Inferior parietal cortex (tissue), 1 donor: ENCODE data around the gene HOXD3.

ENCODE experiments used
- DNase-seq: peaks from one replicate; pipeline ENCODE4 v3.0.0-alpha.2; 2016; ENCODE audit errors: extremely low spot score

HOXD3 gene

GRCh38 chr2:176162911-176163671 is 6.0 kb downstream of the HOXD3 start:
- no peak for DNase-seq

- DNase-seq: no peak
Observed at GRCh38 chr2:176163672-176164056, 6.6 kb downstream of the HOXD3 start.

- DNase-seq: no peak
Observed at GRCh38 chr2:176164201-176164600, 7.1 kb downstream of the HOXD3 start.

GRCh38 chr2:176164611-176165369 is 7.7 kb downstream of the HOXD3 start:
- no peak for DNase-seq

- no peak for DNase-seq
Observed at GRCh38 chr2:176165370-176166050, 8.4 kb downstream of the HOXD3 start.

- no peak for DNase-seq
Observed at GRCh38 chr2:176166272-176166671, 9.2 kb downstream of the HOXD3 start.

- DNase-seq: no peak
Observed at GRCh38 chr2:176167398-176167797, 10.3 kb downstream of the HOXD3 start.

GRCh38 chr2:176169181-176169580 is 12.1 kb downstream of the HOXD3 start:
- no peak for DNase-seq

- no peak for DNase-seq
Observed at GRCh38 chr2:176169711-176170110, 12.6 kb downstream of the HOXD3 start.

GRCh38 chr2:176170602-176171305 is 13.6 kb downstream of the HOXD3 start:
- DNase-seq: no peak

GRCh38 chr2:176171351-176172006 is 14.4 kb downstream of the HOXD3 start:
- DNase-seq: no peak

GRCh38 chr2:176172007-176172894 is 15.1 kb downstream of the HOXD3 start:
- no peak for DNase-seq

- DNase-seq: no peak
Observed at GRCh38 chr2:176172895-176173566, 15.9 kb downstream of the HOXD3 start.

GRCh38 chr2:176173567-176174381 is 16.7 kb downstream of the HOXD3 start:
- DNase-seq: no peak

- DNase-seq: no peak
Observed at GRCh38 chr2:176174382-176174823, 17.3 kb downstream of the HOXD3 start.

- no peak for DNase-seq
Observed at GRCh38 chr2:176174824-176175708, 18.0 kb downstream of the HOXD3 start.

GRCh38 chr2:176175709-176176607 is 18.9 kb downstream of the HOXD3 start:
- no peak for DNase-seq
